CD4-positive, alpha-beta memory T cell (primary cell): Measurements from ENCODE around the gene ERN1. TPM values are rescaled to one million over a fixed set of nuclear protein-coding genes. Genes with fewer than 3 reads are reported as not detected.
"Not testable (repeated sequence)": the region's sequence is repeated elsewhere in the genome, so short reads cannot be mapped to it uniquely, and the experiment has no call there.

Source experiments
- CTCF ChIA-PET: fragments of 350-600 bp; sonication (Branson Sonifier 250); formaldehyde crosslinking; loops from one replicate; lab custom pipeline; 2021; ENCODE audit warnings: inconsistent platforms; ENCODE audit not compliant: partially characterized antibody; lab: Charles Lee
- POLR2A ChIA-PET: fragments of 350-600 bp; sonication (Branson Sonifier 250); formaldehyde crosslinking; loops from one replicate; lab custom pipeline; 2021; ENCODE audit not compliant: partially characterized antibody; lab: Charles Lee
- DNase-seq, 5 donors: peaks; one replicate each; pipeline versions ENCODE4 v3.0.0 to v3.0.0-alpha.2; 2020 to 2022; ENCODE audit warnings: mixed read lengths in 1 of 5
- H3K27ac ChIP-seq: one replicate; pipeline ENCODE4 v1.7.0; 2013; ENCODE audit warnings: low read depth, low read length
- H3K27me3 ChIP-seq: 2 replicates; pipeline ENCODE4 v1.7.0; 2013; ENCODE audit warnings: mild to moderate bottlenecking, low read length, moderate library complexity; ENCODE audit not compliant: insufficient read depth
- H3K36me3 ChIP-seq: 2 replicates; pipeline ENCODE4 v1.7.0; 2013; ENCODE audit warnings: mild to moderate bottlenecking, low read length, moderate library complexity; ENCODE audit not compliant: insufficient read depth
- H3K4me1 ChIP-seq: 2 replicates; pipeline ENCODE4 v1.7.0; 2013; ENCODE audit warnings: mild to moderate bottlenecking, low read length, moderate library complexity; ENCODE audit not compliant: insufficient read depth
- H3K4me3 ChIP-seq, 2 donors: one replicate each; pipeline ENCODE4 v1.7.0; 2013; ENCODE audit warnings: low read length in 2 of 2, mild to moderate bottlenecking in 1 of 2
- H3K9me3 ChIP-seq, 2 donors: one replicate each; pipeline ENCODE4 v1.7.0; 2013; ENCODE audit warnings: low read length in 2 of 2, control low read depth in 1 of 2; ENCODE audit not compliant: control insufficient read depth in 1 of 2
- H3K27ac Mint-ChIP-seq, 7 donors: one replicate each; pipeline ENCODE4 v1.8.0; 2020 to 2021; ENCODE audit warnings: mixed read lengths in 7 of 7, mild to moderate bottlenecking in 6 of 7, inconsistent platforms in 3 of 7, moderate library complexity in 3 of 7
- H3K27me3 Mint-ChIP-seq, 2 donors: one replicate each; pipeline ENCODE4 v1.8.0; 2020 to 2021; ENCODE audit warnings: mixed read lengths in 2 of 2
- H3K36me3 Mint-ChIP-seq, 2 donors: one replicate each; pipeline ENCODE4 v1.8.0; 2020 to 2021; ENCODE audit warnings: mixed read lengths in 2 of 2, inconsistent platforms in 1 of 2, mild to moderate bottlenecking in 1 of 2
- H3K4me1 Mint-ChIP-seq, 4 donors: one replicate each; pipeline ENCODE4 v1.8.0; 2020 to 2021; ENCODE audit warnings: mixed read lengths in 4 of 4, mild to moderate bottlenecking in 1 of 4
- H3K4me3 Mint-ChIP-seq, 8 donors: one replicate each; pipeline ENCODE4 v1.8.0; 2020 to 2021; ENCODE audit warnings: mixed read lengths in 8 of 8, mild to moderate bottlenecking in 7 of 8, moderate library complexity in 6 of 8, inconsistent platforms in 3 of 8
- H3K9me3 Mint-ChIP-seq, 8 donors: one replicate each; pipeline ENCODE4 v1.8.0; 2020 to 2021; ENCODE audit warnings: mixed read lengths in 8 of 8, mild to moderate bottlenecking in 5 of 8, inconsistent platforms in 3 of 8, moderate library complexity in 1 of 8
- intact Hi-C: fragments of 100-400 bp; cut with micrococcal nuclease; formaldehyde crosslinking; loops from one replicate; pipeline ENCODE4 v1.15.1; 2023
- polyA plus RNA-seq, 2 donors: library from polyadenylated mRNA; unstranded; fragments of 300-500 nt; fragmentation: Illumina TruSeq; gene quantifications; one replicate each; pipeline ENCODE4 v1.2.3, GENCODE V29; 2021
- total RNA-seq, 2 experiments: library from RNA; stranded (reverse); gene quantifications; one replicate each; pipeline ENCODE4 v1.2.3, GENCODE V29; 2021

ERN1 gene
- total and polyA plus RNA-seq, 4 experiments from 2014 or later = 47.9 to 172 (median 144) TPM

DNA sequence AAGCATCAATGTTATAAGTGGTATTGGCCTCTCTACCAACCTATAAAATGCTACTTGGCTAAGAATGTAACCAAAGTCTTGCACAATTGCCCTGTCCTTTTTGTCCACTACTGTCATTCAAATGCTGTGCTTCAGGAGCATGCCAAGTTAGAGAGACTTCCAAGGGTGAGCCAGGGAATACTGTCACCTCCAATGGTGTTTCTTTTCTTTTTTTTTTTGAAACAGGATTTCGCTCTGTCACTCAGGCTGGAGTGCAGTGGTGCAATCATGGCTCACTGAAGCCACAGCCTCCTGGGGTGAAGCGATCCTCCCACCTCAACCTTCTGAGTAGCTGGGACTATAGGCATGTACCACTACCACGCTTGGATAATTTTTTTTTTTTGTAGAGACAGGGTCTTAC is 43.7 kb upstream of the ERN1 start:
- Histone ChIP-seq H3K4me1 (no peaks in the 10 kb centered on the region), H3K9me3 (no peaks in the 10 kb centered on the region), H3K27ac (no peak overlapping the region), H3K36me3 (no peaks in the 10 kb centered on the region), H3K27me3 (no peaks in the 10 kb centered on the region), H3K4me3 (no peak overlapping the region)
- no peaks in the 10 kb centered on the region for H3K27me3 Mint-ChIP-seq
- no peak for DNase-seq
- no peak overlapping the region for H3K4me3 Mint-ChIP-seq
- H3K4me1 Mint-ChIP-seq = no peaks in the 10 kb centered on the region
- ChIA-PET CTCF (no interaction called here), POLR2A (no interaction called here)
- H3K9me3 Mint-ChIP-seq = no peaks in the 10 kb centered on the region
- H3K27ac Mint-ChIP-seq = no peak overlapping the region
- intact Hi-C loops = no loop called here
- H3K36me3 Mint-ChIP-seq = peaks cover 41 to 45% of the 10 kb centered on the region in 2 donors

DNA sequence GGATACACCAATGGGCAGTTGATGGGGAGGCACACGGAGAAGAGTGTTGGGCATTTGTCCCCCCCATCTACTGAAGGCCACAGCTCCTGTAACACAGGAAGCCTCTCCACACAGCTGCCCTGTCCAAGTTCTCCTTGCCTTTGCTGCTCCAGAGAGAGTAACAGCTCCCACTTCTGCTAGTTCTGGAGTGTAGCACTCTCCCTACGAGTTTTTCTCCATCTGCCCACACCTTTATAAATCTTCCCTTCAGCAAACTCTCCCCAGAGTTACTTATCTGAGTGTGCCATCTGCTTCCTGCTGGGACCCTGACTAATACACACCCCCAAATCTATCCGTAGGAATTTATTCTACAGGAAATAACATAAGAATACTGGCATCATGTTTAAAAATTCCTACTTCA is 42.6 kb upstream of the ERN1 start:
- H3K4me3 Mint-ChIP-seq = no peak overlapping the region
- no peak for DNase-seq
- H3K4me1 Mint-ChIP-seq = no peaks in the 10 kb centered on the region
- no peaks in the 10 kb centered on the region for H3K27me3 Mint-ChIP-seq
- no peaks in the 10 kb centered on the region for H3K36me3 ChIP-seq
- no peaks in the 10 kb centered on the region for H3K9me3 ChIP-seq
- H3K27me3 ChIP-seq = no peaks in the 10 kb centered on the region
- ChIA-PET POLR2A (no interaction called here), CTCF (no interaction called here)
- peaks cover 41 to 52% of the 10 kb centered on the region in 2 donors for H3K36me3 Mint-ChIP-seq
- H3K27ac ChIP-seq = no peak overlapping the region
- H3K4me1 ChIP-seq = no peaks in the 10 kb centered on the region
- no peaks in the 10 kb centered on the region for H3K9me3 Mint-ChIP-seq
- H3K27ac Mint-ChIP-seq = peak overlapping the region in 1 of 7 donors; percentile 53
- intact Hi-C loops = no loop called here
- H3K4me3 ChIP-seq = no peak overlapping the region

GRCh38 chr17:64171041-64171440 is 41.1 kb upstream of the ERN1 start:
- no peaks in the 10 kb centered on the region for H3K9me3 ChIP-seq
- H3K9me3 Mint-ChIP-seq = no peaks in the 10 kb centered on the region
- no peaks in the 10 kb centered on the region for H3K4me1 ChIP-seq
- H3K27ac ChIP-seq = no peak overlapping the region
- no peaks in the 10 kb centered on the region for H3K27me3 Mint-ChIP-seq
- no peaks in the 10 kb centered on the region for H3K36me3 ChIP-seq
- no peaks in the 10 kb centered on the region for H3K4me1 Mint-ChIP-seq
- CTCF ChIA-PET = no interaction called here
- peaks cover 39 to 54% of the 10 kb centered on the region in 2 donors for H3K36me3 Mint-ChIP-seq
- H3K27me3 ChIP-seq = no peaks in the 10 kb centered on the region
- intact Hi-C loops = no loop called here
- POLR2A ChIA-PET = no interaction called here
- no peak overlapping the region for H3K4me3 ChIP-seq
- no peak overlapping the region for H3K4me3 Mint-ChIP-seq
- no peak overlapping the region for H3K27ac Mint-ChIP-seq
- DNase-seq = no peak

DNA sequence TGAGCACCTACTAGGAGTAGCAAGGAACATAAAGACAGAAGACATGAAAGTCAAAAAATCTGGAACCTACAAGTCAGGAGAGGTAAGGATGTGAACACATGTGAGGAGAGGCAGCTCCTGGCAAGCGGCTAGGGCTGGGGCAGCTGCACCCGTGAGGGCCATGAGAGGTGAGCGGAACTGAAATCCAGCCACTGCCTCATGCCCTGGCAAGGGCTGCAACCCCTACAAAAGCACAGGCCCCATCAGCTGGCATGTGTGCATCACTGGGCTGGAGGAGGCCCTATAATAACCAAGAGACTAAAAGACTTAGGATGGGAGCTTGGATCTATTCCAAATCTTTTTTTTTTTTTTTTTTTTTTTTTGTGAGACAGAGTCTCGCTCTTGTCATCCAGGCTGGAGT is 40.3 kb upstream of the ERN1 start:
- POLR2A ChIA-PET = no interaction called here
- no peak overlapping the region for H3K27ac ChIP-seq
- no peaks in the 10 kb centered on the region for H3K9me3 ChIP-seq
- CTCF ChIA-PET = no interaction called here
- H3K27me3 ChIP-seq = no peaks in the 10 kb centered on the region
- Mint-ChIP-seq H3K9me3 (no peaks in the 10 kb centered on the region), H3K36me3 (peaks cover 39 to 54% of the 10 kb centered on the region in 2 donors), H3K27ac (peak overlapping the region in 1 of 7 donors; percentile 10), H3K4me3 (no peak overlapping the region), H3K4me1 (no peaks in the 10 kb centered on the region), H3K27me3 (no peaks in the 10 kb centered on the region)
- intact Hi-C loops = no loop called here
- H3K4me3 ChIP-seq = no peak overlapping the region
- no peak for DNase-seq
- no peaks in the 10 kb centered on the region for H3K4me1 ChIP-seq
- H3K36me3 ChIP-seq = no peaks in the 10 kb centered on the region

DNA sequence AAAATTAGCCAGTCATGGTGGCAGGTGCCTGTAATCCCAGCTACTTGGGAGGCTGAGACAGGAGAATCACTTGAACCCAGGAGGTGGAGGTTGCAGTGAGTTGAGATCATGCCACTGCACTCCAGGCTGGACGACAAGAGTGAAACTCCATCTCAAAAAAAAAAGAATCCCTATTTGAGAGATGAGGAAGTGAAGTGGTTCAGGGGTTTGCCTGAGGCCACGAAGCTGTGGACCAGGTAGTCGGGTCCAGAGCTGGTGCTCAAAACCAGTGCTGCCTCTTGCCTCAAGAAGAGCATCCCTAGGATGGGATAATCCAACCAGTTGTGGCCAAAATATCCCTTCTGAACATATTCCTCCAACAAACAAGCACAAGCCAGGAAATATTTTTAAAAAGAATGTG is 37.7 kb upstream of the ERN1 start:
- H3K36me3 Mint-ChIP-seq = peaks cover 34 to 45% of the 10 kb centered on the region in 2 donors
- H3K27me3 Mint-ChIP-seq, H3K9me3 Mint-ChIP-seq, H3K4me1 ChIP-seq, H3K36me3 ChIP-seq, H3K27ac Mint-ChIP-seq, H3K4me3 ChIP-seq, H3K27me3 ChIP-seq, H3K4me3 Mint-ChIP-seq, intact Hi-C loops, H3K27ac ChIP-seq, CTCF ChIA-PET, H3K4me1 Mint-ChIP-seq, DNase-seq, H3K9me3 ChIP-seq: not testable (repeated sequence)
- POLR2A ChIA-PET = interaction anchor here (1.0 to 1.2 kb wide), 2 partner anchors 13 to 22 kb away, joined by 3 to 4 read pairs; no protein-coding TSS in a partner anchor

DNA sequence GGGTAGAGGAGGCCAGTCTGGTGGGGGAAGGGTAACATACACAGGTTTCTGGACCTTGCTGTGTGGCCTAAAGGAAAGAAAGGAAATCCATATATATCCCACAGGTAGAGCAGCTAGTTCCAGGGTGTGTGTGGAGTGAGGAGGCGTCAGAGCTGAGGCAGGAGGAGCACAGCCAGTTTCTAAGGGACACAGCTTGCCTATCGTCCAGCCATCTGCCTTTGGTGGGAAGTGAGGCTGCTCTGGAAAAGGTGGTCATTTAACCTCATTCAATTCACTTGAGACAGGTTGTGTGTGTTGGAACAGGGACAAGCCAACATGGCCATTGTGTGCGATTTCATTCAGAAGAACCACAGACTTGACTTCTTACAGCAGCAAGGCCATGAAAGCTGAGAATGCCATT is 36.9 kb upstream of the ERN1 start:
- H3K9me3 Mint-ChIP-seq = no peaks in the 10 kb centered on the region
- POLR2A ChIA-PET = interaction anchor here (1.0 to 1.2 kb wide), 2 partner anchors 12 to 21 kb away, joined by 3 to 4 read pairs; no protein-coding TSS in a partner anchor

GRCh38 chr17:64165347-64165746 is 35.4 kb upstream of the ERN1 start:
- DNase-seq = no peak
- CTCF ChIA-PET = no interaction called here

More for the DNA sequence above, 36.9 kb upstream of the ERN1 start:
- no peaks in the 10 kb centered on the region for H3K27me3 Mint-ChIP-seq
- peaks cover 30 to 38% of the 10 kb centered on the region in 2 donors for H3K36me3 Mint-ChIP-seq
- Histone ChIP-seq H3K27me3 (no peaks in the 10 kb centered on the region), H3K27ac (no peak overlapping the region), H3K9me3 (no peaks in the 10 kb centered on the region), H3K36me3 (no peaks in the 10 kb centered on the region), H3K4me1 (peaks cover 1% of the 10 kb centered on the region), H3K4me3 (no peak overlapping the region)
- intact Hi-C loops = no loop called here
- no peak for DNase-seq
- H3K27ac Mint-ChIP-seq = no peak overlapping the region
- peaks cover 0 to 2% (median under 1%) of the 10 kb centered on the region in 4 donors for H3K4me1 Mint-ChIP-seq
- no peak overlapping the region for H3K4me3 Mint-ChIP-seq
- CTCF ChIA-PET = no interaction called here

More at GRCh38 chr17:64165347-64165746, 35.4 kb upstream of the ERN1 start:
- Mint-ChIP-seq H3K9me3 (no peaks in the 10 kb centered on the region), H3K4me3 (no peak overlapping the region), H3K27me3 (no peaks in the 10 kb centered on the region), H3K36me3 (peaks cover 19 to 30% of the 10 kb centered on the region in 2 donors), H3K27ac (no peak overlapping the region), H3K4me1 (peaks cover 0 to 6% (median 2%) of the 10 kb centered on the region in 4 donors)
- no peaks in the 10 kb centered on the region for H3K9me3 ChIP-seq
- H3K4me1 ChIP-seq = peaks cover 5% of the 10 kb centered on the region
- no peaks in the 10 kb centered on the region for H3K27me3 ChIP-seq
- no peaks in the 10 kb centered on the region for H3K36me3 ChIP-seq
- H3K27ac ChIP-seq = no peak overlapping the region
- H3K4me3 ChIP-seq = no peak overlapping the region
- intact Hi-C loops = no loop called here
- POLR2A ChIA-PET = no interaction called here
